ENCODE results near the gene GOLPH3.

GRCh38 chr5:32163785-32164184 is 10.3 kb downstream of the GOLPH3 start:
- TF ChIP-seq CTCF (IDR thresholded peaks at IDR 0.05; ENCODE audit: poor library complexity, severe bottlenecking): no peak
- no peak for TF ChIP-seq POLR2AphosphoS5 (IDR thresholded peaks at IDR 0.05)

Data from neural cell (in vitro differentiated cells).